ENCODE results near the gene SIAE. TPM values are rescaled to one million over a fixed set of nuclear protein-coding genes. Genes with fewer than 3 reads are reported as not detected.

SIAE gene
- total RNA-seq, 2 donors from 2014 or later: 1.8 to 2.4 TPM

DNA sequence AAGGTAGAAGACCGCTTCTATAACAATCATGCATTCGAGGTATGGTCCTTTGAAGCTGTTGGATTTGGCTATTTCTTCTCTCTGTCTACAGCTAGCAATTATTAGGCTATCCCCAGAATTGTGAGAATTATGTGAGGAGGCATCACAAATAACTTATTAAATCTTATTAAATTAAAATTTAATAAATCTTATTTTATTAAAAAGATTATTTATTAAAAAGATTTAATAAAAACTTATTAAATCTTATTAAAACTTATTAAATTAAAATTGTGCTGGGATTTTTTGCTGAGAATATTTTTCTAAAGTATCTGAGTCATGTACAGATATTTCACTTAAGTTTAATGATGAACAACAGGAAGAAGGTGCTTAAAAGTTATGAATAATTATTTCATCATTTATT lies 7.9 kb upstream of the SIAE start:
- Mint-ChIP-seq H3K27me3 (peaks cover 9 to 33% of the 10 kb centered on the region in 2 donors), H3K27ac (no peak overlapping the region), H3K4me3 (no peak overlapping the region), H3K36me3 (peaks cover 13% of the 10 kb centered on the region), H3K9me3 (peaks cover 5% of the 10 kb centered on the region), H3K4me1 (ENCODE audit: low read depth in 2 of 2) (no peaks in the 10 kb centered on the region)
- no peak for ATAC-seq
- no peak for DNase-seq (ENCODE audit: low spot score)

DNA sequence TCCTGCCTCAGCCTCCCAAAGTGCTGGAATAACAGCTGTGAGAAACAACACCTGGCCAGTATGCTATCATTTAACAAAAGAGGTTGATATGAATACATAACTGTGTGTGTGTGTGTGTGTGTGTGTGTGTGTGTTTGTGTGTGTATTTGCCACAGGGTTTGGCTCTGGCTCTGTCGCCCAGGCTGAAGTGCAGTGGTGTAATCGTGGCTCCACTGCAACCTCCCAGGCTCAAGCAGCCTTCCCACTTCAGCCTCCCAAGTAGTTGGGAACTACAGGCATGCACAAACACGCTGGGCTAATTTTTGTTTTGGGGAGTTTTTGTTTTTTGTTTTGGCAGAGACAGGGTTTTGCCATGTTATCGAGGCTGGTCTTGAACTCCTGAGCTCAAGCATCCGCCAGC lies 4.9 kb upstream of the SIAE start:
- Mint-ChIP-seq H3K36me3 (peaks cover 13% of the 10 kb centered on the region), H3K27me3 (peaks cover 6 to 27% of the 10 kb centered on the region in 2 donors), H3K4me3 (no peak overlapping the region), H3K4me1 (ENCODE audit: low read depth in 2 of 2) (peaks cover 8 to 16% of the 10 kb centered on the region in 2 donors), H3K9me3 (peaks cover 2% of the 10 kb centered on the region), H3K27ac (no peak overlapping the region)
- ATAC-seq (no peak), DNase-seq (ENCODE audit: low spot score) (no peak)

DNA sequence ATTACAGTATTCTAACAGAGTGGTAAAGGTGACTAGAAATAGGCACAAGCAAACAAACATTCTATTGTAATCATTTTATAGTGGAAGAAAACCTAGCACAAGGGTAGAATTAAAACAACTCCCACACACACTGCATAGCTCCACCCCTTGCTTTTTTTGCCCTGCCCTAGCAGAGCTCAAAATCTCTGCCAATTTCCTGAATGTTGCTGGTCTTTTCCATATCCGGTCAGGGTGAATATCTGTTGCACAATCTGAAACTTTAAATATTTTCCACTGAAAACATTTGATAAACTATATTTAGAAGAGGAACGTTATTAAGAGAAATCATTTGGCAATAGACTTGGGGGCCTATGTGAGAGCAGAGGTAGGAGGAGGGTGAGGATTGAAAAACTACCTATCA lies 2.8 kb upstream of the SIAE start:
- Mint-ChIP-seq H3K9me3 (no peaks in the 10 kb centered on the region), H3K27me3 (peaks cover 6 to 17% of the 10 kb centered on the region in 2 donors), H3K4me1 (ENCODE audit: low read depth in 2 of 2) (peaks cover 12 to 23% of the 10 kb centered on the region in 2 donors), H3K27ac (no peak overlapping the region), H3K36me3 (no peaks in the 10 kb centered on the region), H3K4me3 (no peak overlapping the region)
- ATAC-seq (no peak), DNase-seq (ENCODE audit: low spot score) (no peak)

DNA sequence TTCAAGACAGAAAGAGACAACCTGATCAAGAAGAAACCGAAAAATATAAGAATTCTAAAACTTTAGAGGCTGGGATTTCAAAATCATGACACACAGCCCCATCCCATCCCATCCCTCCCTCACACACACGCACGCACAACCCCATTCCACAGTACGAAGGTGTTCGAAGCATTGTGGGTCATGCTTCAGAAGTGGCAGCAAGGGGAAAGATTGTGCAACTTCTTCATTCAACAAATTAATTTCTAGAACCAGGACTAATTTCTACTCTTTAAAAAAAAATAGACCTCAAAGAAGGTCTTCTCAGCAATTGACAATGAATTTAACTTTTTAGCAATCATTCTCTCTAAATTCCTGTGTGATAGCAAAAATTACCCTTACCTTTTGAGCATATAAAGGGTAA lies 1.0 kb upstream of the SIAE start:
- H3K27me3 Mint-ChIP-seq: peaks cover 2 to 9% of the 10 kb centered on the region in 2 donors
- peak overlapping the region; percentile 76 to 92 for H3K27ac Mint-ChIP-seq
- H3K36me3 Mint-ChIP-seq: no peaks in the 10 kb centered on the region

DNA sequence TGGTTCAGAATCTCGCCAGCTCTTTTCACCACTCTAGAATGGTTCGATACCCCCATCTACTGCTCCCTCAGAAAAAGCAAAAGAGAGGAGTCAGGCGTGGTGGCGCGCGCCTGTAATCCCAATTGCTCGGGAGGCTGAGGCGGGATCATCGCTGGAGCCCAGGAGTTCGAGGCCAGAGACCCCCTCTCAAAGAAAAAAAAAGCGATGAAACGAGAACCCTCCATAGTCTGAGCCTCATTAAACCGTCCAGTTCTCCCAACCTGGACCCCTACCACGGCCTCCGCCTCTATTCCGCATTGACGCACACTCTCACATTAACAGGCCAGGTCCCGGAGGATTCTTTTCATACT lies 604 bp upstream of the SIAE start:
- Mint-ChIP-seq H3K27ac (peak overlapping the region; percentile 76 to 92), H3K36me3 (no peaks in the 10 kb centered on the region)
- ATAC-seq: no peak

More for the DNA sequence above, 1.0 kb upstream of the SIAE start:
- DNase-seq (ENCODE audit: low spot score) (no peak), ATAC-seq (no peak)
- Mint-ChIP-seq H3K4me1 (ENCODE audit: low read depth in 2 of 2) (peaks cover 12 to 23% of the 10 kb centered on the region in 2 donors), H3K4me3 (peak overlapping the region; percentile 81), H3K9me3 (no peaks in the 10 kb centered on the region)

DNA sequence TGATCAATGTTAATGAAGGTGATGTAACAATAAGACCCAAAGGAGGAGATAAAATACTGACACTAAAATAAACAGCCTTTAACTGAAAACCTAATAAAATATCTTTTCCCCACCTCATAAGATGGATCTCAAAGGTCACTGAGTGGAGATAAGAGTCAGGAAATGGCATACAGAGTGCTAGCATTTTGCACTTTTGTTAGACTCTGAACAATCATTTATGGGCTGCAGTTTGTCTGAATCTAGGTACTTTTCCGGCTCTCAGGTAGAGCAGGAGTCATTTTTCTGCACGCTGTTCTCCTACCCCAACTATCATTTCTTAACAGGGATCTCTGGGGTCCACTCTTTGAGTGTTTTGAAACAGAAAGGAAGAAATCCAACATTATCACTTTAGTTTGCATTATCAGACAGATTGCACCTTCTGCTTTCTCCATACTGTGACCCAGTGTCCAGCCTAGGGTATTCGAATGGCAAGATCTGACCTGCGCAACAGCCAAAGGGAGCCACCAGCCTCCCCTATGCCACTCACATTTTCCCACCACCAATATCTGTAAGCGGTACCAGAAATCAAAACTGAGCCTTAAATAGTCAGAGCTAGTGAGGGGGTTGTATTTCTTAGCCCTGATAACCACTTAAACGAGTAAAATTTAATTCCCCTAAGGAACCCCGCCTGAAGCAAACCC lies 863 bp downstream of the SIAE start:
- Mint-ChIP-seq H3K36me3 (no peaks in the 10 kb centered on the region), H3K4me3 (peak overlapping the region; percentile 81), H3K27ac (peak overlapping the region; percentile 76 to 92), H3K9me3 (no peaks in the 10 kb centered on the region), H3K27me3 (no peaks in the 10 kb centered on the region), H3K4me1 (ENCODE audit: low read depth in 2 of 2) (peaks cover 12 to 23% of the 10 kb centered on the region in 2 donors)
- ATAC-seq (no peak), DNase-seq (ENCODE audit: low spot score) (no peak)

More for the DNA sequence above, 604 bp upstream of the SIAE start:
- peak overlapping the region; percentile 81 for H3K4me3 Mint-ChIP-seq
- H3K4me1 Mint-ChIP-seq (ENCODE audit: low read depth in 2 of 2): peaks cover 12 to 23% of the 10 kb centered on the region in 2 donors
- no peak for DNase-seq (ENCODE audit: low spot score)
- no peaks in the 10 kb centered on the region for H3K9me3 Mint-ChIP-seq
- peaks cover 0 to 9% of the 10 kb centered on the region in 2 donors for H3K27me3 Mint-ChIP-seq

DNA sequence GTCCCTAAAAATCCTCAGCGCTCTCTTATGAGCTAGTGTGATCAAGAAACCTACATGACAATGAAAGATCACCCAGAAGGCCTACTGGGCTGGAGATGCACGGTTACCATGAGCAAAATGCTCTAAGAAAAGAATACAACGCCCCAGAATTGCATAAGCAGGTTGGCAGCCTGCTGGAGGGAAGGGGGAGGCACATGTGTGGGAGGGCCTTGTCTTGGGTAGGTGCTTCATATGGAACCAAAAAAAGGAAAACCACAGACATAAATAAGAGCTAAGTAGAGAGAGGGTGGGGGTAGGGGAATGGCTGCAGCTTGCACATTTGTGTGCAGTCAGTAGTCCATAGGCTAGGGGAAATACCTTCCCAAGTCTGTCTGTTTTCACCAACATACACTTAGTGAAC lies 2.8 kb downstream of the SIAE start:
- Mint-ChIP-seq H3K27ac (no peak overlapping the region), H3K36me3 (no peaks in the 10 kb centered on the region), H3K9me3 (no peaks in the 10 kb centered on the region), H3K4me3 (no peak overlapping the region), H3K27me3 (no peaks in the 10 kb centered on the region), H3K4me1 (ENCODE audit: low read depth in 2 of 2) (peaks cover 12 to 23% of the 10 kb centered on the region in 2 donors)
- no peak for DNase-seq (ENCODE audit: low spot score)
- no peak for ATAC-seq

DNA sequence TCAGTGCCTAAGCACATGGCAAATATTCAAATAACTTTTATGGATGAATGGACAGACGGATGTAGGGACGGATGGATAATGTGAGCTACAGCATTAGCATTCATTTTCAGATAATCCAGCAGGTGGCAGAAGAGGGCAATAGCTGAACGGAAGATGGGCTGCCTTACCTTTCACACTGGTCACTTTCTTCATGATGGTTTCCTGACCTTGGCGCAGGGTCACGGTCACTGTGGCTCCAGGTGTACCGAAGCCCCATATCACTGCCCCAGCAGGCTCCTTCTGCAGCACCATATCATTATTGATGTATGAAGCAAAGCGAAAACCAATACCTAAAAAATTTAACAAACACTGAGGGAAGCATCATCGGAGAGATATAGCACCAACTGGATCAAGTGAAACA lies 4.3 kb downstream of the SIAE start:
- Mint-ChIP-seq H3K27me3 (no peaks in the 10 kb centered on the region), H3K9me3 (no peaks in the 10 kb centered on the region), H3K4me3 (no peak overlapping the region), H3K36me3 (no peaks in the 10 kb centered on the region), H3K4me1 (ENCODE audit: low read depth in 2 of 2) (peaks cover 9 to 12% of the 10 kb centered on the region in 2 donors), H3K27ac (no peak overlapping the region)
- no peak for ATAC-seq
- DNase-seq (ENCODE audit: low spot score): peak; percentile 69

DNA sequence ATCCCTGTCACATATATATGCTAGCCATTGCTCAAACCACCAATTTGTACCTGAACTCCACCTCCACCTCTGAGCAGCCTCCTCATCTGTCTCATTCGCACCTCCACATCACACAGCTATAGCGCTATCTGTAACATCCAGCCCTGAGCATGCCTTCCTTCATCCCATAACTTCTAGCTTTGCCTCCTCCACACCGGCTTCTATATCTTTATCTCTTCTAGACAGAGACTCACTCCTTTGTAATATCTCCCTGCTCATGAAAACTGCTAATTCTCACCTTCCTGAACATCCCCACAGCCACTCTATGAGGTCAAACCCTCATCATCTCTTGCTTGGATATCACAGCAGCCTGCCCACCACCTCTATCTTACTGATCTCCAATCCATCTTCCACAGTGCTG lies 5.9 kb downstream of the SIAE start:
- peaks cover under 1 to 2% of the 10 kb centered on the region in 2 donors for H3K4me1 Mint-ChIP-seq (ENCODE audit: low read depth in 2 of 2)
- no peaks in the 10 kb centered on the region for H3K9me3 Mint-ChIP-seq
- no peaks in the 10 kb centered on the region for H3K27me3 Mint-ChIP-seq
- H3K27ac Mint-ChIP-seq: no peak overlapping the region
- no peak overlapping the region for H3K4me3 Mint-ChIP-seq
- DNase-seq (ENCODE audit: low spot score) (no peak), ATAC-seq (no peak)
- no peaks in the 10 kb centered on the region for H3K36me3 Mint-ChIP-seq

DNA sequence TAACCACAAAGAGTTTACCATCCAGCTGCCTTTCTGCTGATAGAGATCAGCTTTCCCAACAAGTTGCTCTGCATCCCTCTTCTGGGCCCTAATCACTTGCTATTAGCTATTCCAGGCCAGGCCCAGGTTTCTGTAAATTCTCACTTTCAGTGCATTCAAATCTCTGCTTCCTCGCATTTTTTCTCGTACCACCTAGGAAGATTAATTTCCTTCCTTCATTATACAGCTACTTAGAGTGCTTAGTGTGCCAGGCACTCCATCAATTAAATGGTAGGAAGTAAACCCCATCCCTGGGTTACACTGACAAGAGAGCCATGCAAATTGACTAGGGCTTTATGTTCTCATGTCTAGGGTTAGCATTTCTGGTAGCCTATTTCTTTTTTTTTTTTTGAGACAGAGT lies 9.7 kb downstream of the SIAE start:
- Mint-ChIP-seq H3K27ac (no peak overlapping the region), H3K4me3 (no peak overlapping the region), H3K36me3 (no peaks in the 10 kb centered on the region), H3K4me1 (ENCODE audit: low read depth in 2 of 2) (no peaks in the 10 kb centered on the region), H3K9me3 (no peaks in the 10 kb centered on the region), H3K27me3 (no peaks in the 10 kb centered on the region)
- DNase-seq (ENCODE audit: low spot score) (no peak), ATAC-seq (no peak)

DNA sequence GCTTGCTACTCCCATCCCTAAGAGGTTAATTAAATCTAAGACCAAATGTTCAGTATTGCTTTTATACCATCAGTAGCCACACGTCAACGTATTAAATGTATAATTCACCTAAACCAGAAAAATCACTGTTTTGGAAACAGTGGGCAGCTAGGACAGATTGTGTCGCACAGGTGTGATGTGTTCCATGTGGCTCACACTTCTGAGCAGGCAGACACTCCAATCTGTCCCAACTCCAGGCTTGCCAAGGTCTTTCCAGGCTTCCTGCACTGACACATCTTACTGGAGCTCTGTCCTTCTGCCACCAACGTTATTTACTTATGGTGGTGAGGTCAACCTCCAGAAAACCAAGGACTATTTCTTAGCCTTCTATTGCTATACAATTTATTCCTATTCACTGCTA lies 11.4 kb downstream of the SIAE start:
- Mint-ChIP-seq H3K9me3 (no peaks in the 10 kb centered on the region), H3K4me3 (no peak overlapping the region), H3K27me3 (no peaks in the 10 kb centered on the region), H3K4me1 (ENCODE audit: low read depth in 2 of 2) (no peaks in the 10 kb centered on the region), H3K27ac (no peak overlapping the region), H3K36me3 (no peaks in the 10 kb centered on the region)
- DNase-seq (ENCODE audit: low spot score): no peak
- ATAC-seq: no peak

DNA sequence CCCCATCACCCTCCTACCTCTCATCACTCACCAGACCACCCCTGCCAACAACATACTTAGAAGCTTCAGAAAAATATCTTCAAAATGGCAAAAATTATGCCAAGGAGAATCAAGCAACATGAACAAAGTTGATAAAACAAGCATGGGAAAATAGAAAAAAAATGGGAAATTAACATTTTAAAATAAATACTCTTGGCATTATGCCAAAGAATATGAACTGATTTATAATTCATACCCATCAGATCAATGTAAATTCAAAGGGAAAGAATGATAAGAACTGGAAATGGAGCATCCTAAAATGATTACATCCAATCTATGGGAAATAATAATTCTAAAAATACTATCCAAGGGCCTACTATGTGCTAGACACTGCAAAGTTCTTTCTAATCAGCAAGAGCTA lies 12.0 kb downstream of the SIAE start:
- Mint-ChIP-seq H3K4me3 (no peak overlapping the region), H3K4me1 (ENCODE audit: low read depth in 2 of 2) (no peaks in the 10 kb centered on the region), H3K9me3 (no peaks in the 10 kb centered on the region), H3K36me3 (no peaks in the 10 kb centered on the region), H3K27me3 (no peaks in the 10 kb centered on the region), H3K27ac (no peak overlapping the region)
- ATAC-seq: no peak
- no peak for DNase-seq (ENCODE audit: low spot score)

DNA sequence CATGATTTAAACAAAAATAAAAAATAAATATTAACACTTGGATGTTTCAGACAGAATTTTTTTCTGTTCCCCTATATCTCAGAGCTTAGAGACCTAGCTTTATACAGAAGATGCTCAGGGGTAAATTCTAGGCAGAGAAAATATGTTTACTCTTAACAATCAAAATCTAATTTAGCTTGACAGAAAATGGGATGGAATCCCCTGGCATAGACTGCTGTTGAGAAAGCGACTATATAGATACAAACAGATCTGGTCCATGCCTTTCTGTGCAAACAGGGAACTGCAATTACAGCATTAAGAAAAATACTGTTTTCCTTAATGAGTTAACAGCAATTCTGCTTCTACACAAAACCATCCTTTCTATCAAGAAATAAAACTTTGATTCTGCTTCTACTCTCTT lies 14.6 kb downstream of the SIAE start:
- Mint-ChIP-seq H3K9me3 (no peaks in the 10 kb centered on the region), H3K27ac (no peak overlapping the region), H3K36me3 (no peaks in the 10 kb centered on the region), H3K4me1 (ENCODE audit: low read depth in 2 of 2) (no peaks in the 10 kb centered on the region), H3K27me3 (no peaks in the 10 kb centered on the region), H3K4me3 (no peak overlapping the region)
- ATAC-seq (no peak), DNase-seq (ENCODE audit: low spot score) (no peak)

DNA sequence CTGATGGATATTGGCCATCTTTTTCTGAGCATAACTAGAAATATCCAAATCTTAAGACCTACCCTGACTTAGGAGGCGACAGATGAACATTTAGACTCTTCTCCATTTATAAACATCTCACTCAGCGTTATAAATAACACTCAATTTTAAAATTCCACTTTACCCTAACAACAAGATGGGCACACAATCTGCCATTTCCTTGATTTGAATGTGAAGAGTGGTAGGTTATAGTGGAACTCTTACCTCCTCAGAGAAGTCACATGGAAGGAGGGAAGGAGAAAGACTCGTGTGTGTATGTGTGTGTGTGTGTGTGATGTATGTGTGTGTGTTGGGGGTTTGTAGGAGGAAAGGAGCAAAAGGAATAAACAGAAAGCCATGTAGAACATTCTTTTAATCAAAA lies 15.0 kb downstream of the SIAE start:
- H3K4me3 Mint-ChIP-seq: no peak overlapping the region
- H3K27ac Mint-ChIP-seq: no peak overlapping the region
- no peaks in the 10 kb centered on the region for H3K9me3 Mint-ChIP-seq
- H3K27me3 Mint-ChIP-seq: no peaks in the 10 kb centered on the region
- H3K4me1 Mint-ChIP-seq (ENCODE audit: low read depth in 2 of 2): no peaks in the 10 kb centered on the region
- no peak for ATAC-seq
- DNase-seq (ENCODE audit: low spot score): no peak
- no peaks in the 10 kb centered on the region for H3K36me3 Mint-ChIP-seq

DNA sequence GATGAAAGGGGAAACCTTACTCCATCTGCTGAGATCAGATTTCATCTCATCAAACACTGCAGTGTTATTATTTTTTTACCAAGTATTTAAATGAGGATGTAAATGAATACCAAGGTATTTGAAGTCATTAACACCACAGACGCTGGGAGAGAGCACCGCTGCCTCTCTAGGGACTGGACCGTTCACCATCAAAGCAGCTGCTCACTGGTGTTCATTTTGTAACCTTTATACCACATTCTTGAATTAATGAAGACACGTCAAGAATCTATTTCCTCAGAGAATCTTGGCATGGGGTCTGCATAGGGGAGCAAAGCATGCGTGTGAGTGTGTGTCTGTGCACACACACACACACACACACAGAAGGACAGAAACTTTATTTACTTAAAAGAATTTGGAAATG lies 15.6 kb downstream of the SIAE start:
- no peaks in the 10 kb centered on the region for H3K27me3 Mint-ChIP-seq
- no peak overlapping the region for H3K27ac Mint-ChIP-seq
- H3K36me3 Mint-ChIP-seq: no peaks in the 10 kb centered on the region
- ATAC-seq (no peak), DNase-seq (ENCODE audit: low spot score) (no peak)
- H3K4me1 Mint-ChIP-seq (ENCODE audit: low read depth in 2 of 2): no peaks in the 10 kb centered on the region
- no peaks in the 10 kb centered on the region for H3K9me3 Mint-ChIP-seq
- H3K4me3 Mint-ChIP-seq: no peak overlapping the region
